ENCODE data around the gene TTBK2.

DNA sequence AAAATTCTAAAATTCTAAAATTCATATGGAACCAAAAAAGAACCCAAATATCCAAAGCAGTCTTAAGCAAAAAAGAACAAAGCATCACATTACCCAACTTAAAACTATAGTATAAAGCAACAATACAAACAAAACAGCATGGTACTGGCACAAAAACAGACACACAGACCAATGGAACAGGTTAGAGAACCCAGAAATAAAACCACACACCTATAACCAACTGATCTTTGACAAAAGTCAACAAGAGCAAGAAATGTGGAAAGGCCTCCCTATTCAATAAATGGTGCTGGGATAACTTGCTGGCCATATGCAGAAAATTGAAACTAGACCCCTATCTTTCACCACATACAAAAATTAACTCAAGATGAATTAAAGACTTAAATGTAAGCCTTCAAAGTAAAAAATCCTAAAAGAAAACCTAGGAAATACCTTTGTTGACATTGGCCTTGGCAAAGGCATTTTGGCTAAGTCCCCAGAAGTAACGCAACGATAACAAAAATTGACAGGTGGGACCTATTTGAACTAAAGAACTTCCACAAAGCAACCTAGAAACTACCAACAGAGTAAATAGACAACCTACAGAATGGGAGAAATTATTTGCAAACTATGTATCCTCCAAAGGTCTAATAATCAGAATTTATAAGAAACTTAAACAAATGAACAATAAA, 56.9 kb downstream of the TTBK2 start:
- TF ChIP-seq, protein P1, sequence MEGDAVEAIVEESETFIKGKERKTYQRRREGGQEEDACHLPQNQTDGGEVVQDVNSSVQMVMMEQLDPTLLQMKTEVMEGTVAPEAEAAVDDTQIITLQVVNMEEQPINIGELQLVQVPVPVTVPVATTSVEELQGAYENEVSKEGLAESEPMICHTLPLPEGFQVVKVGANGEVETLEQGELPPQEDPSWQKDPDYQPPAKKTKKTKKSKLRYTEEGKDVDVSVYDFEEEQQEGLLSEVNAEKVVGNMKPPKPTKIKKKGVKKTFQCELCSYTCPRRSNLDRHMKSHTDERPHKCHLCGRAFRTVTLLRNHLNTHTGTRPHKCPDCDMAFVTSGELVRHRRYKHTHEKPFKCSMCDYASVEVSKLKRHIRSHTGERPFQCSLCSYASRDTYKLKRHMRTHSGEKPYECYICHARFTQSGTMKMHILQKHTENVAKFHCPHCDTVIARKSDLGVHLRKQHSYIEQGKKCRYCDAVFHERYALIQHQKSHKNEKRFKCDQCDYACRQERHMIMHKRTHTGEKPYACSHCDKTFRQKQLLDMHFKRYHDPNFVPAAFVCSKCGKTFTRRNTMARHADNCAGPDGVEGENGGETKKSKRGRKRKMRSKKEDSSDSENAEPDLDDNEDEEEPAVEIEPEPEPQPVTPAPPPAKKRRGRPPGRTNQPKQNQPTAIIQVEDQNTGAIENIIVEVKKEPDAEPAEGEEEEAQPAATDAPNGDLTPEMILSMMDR (IDR thresholded peaks at IDR 0.05 in 8 of 11, conservative IDR thresholded peaks at IDR 0.05 in 3 of 11) = no peak
- no peak for TF ChIP-seq POLR2AphosphoS5 (IDR thresholded peaks at IDR 0.05)
